Measurements from ENCODE around the gene BLOC1S4. TPM values are rescaled to one million over a fixed set of nuclear protein-coding genes. Genes with fewer than 3 reads are reported as not detected.

Gene BLOC1S4
- total RNA-seq, 1 experiment from 2014 or later = 10.7 TPM

- Histone ChIP-seq H3K9me3 (ENCODE audit: control insufficient read depth, insufficient read depth, low read depth, low read length) (no peaks in the 10 kb centered on the region), H3K4me1 (ENCODE audit: control insufficient read depth, insufficient read depth, low read length) (peaks cover 3% of the 10 kb centered on the region; the same call in 1 of the 2 replicates), H3K36me3 (ENCODE audit: control insufficient read depth, insufficient read depth, low read length) (no peaks in the 10 kb centered on the region; the same call in 1 of the 2 replicates), H3K27me3 (ENCODE audit: control insufficient read depth, insufficient read depth, low read length) (no peaks in the 10 kb centered on the region), H3K27ac (ENCODE audit: low read length) (no peak overlapping the region), H3K4me3 (ENCODE audit: low read depth in 2 of 2, low read length in 2 of 2) (no peak overlapping the region)
- TF ChIP-seq, protein P1, sequence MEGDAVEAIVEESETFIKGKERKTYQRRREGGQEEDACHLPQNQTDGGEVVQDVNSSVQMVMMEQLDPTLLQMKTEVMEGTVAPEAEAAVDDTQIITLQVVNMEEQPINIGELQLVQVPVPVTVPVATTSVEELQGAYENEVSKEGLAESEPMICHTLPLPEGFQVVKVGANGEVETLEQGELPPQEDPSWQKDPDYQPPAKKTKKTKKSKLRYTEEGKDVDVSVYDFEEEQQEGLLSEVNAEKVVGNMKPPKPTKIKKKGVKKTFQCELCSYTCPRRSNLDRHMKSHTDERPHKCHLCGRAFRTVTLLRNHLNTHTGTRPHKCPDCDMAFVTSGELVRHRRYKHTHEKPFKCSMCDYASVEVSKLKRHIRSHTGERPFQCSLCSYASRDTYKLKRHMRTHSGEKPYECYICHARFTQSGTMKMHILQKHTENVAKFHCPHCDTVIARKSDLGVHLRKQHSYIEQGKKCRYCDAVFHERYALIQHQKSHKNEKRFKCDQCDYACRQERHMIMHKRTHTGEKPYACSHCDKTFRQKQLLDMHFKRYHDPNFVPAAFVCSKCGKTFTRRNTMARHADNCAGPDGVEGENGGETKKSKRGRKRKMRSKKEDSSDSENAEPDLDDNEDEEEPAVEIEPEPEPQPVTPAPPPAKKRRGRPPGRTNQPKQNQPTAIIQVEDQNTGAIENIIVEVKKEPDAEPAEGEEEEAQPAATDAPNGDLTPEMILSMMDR (IDR thresholded peaks at IDR 0.05) = no peak
- no peak for TF ChIP-seq REST (IDR thresholded peaks at IDR 0.05; ENCODE audit: insufficient read depth in 1 of 2, low read depth in 2 of 2, low read length in 1 of 2)
- TF ChIP-seq POLR2AphosphoS5 (IDR thresholded peaks at IDR 0.05; ENCODE audit: low read depth, low read length) = no peak
- TF ChIP-seq TCF7L2 (IDR thresholded peaks at IDR 0.05; ENCODE audit: low read depth, low read length) = no peak
- no peak for TF ChIP-seq SIN3A (IDR thresholded peaks at IDR 0.05; ENCODE audit: borderline replicate concordance, insufficient read depth, low read depth, low read length)
- DNase-seq (ENCODE audit: low read depth, low spot score) = no peak
- ChIA-PET POLR2A (no interaction called here), CTCF (no interaction called here)
- BruUV-seq (replicated peaks) = no TSS peak
- intact Hi-C loops (cut with micrococcal nuclease; ENCODE audit: unreplicated experiment) = no loop called here
- ATAC-seq = no peak
- in situ Hi-C loops (cut with HindIII; ENCODE audit: low pct_unique_long_range_greater_than_20kb, low sequenced_read_pairs) = no loop called here
These were observed 12.2 kb upstream of the BLOC1S4 start for GRCh38 chr4:6703786-6704185.

DNA sequence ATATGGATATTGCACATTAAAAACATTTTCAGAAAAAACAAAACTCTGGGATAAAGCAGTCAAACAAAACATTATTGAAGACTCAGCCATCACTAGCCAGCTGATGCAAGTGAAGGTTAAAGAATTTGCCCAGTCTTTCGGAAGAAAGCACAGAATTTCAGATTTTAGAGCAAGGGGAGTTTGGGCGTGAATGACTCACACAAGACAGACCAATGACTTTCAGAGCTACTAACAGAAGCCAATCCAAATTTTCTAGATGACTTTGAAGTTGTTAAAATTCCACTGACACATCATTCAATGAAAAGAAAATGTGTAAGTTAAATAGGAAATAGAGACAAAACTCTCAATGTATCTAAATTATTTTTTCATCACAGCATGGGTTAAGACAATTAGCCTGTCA is 10.3 kb upstream of the BLOC1S4 start:
- ChIA-PET POLR2A (no interaction called here), CTCF (no interaction called here)
- no peak for DNase-seq (ENCODE audit: low read depth, low spot score)
- ATAC-seq = no peak
- no peaks in the 10 kb centered on the region for H3K27me3 ChIP-seq (ENCODE audit: control insufficient read depth, insufficient read depth, low read length)
- H3K27ac ChIP-seq (ENCODE audit: low read length) = no peak overlapping the region
- H3K9me3 ChIP-seq (ENCODE audit: control insufficient read depth, insufficient read depth, low read depth, low read length) = no peaks in the 10 kb centered on the region
- TF ChIP-seq, protein P1 (IDR thresholded peaks at IDR 0.05) = no peak
- TF ChIP-seq SIN3A (IDR thresholded peaks at IDR 0.05; ENCODE audit: borderline replicate concordance, insufficient read depth, low read depth, low read length) (no peak), POLR2AphosphoS5 (IDR thresholded peaks at IDR 0.05; ENCODE audit: low read depth, low read length) (no peak), TCF7L2 (IDR thresholded peaks at IDR 0.05; ENCODE audit: low read depth, low read length) (no peak), REST (IDR thresholded peaks at IDR 0.05; ENCODE audit: insufficient read depth in 1 of 2, low read depth in 2 of 2, low read length in 1 of 2) (no peak)
- BruUV-seq (replicated peaks) = no TSS peak
- H3K4me3 ChIP-seq (ENCODE audit: low read depth in 2 of 2, low read length in 2 of 2) = no peak overlapping the region
- no peaks in the 10 kb centered on the region; the same call in 1 of the 2 replicates for H3K36me3 ChIP-seq (ENCODE audit: control insufficient read depth, insufficient read depth, low read length)
- in situ Hi-C loops (cut with HindIII; ENCODE audit: low pct_unique_long_range_greater_than_20kb, low sequenced_read_pairs) (no loop called here), intact Hi-C loops (cut with micrococcal nuclease; ENCODE audit: unreplicated experiment) (no loop called here)
- H3K4me1 ChIP-seq (ENCODE audit: control insufficient read depth, insufficient read depth, low read length) = peaks cover 7% of the 10 kb centered on the region; the same call in 1 of the 2 replicates

Data from Panc1 (cell line).